Large intestine (tissue), 3 donors: ENCODE measurements around the gene SASH1. TPM values are rescaled to one million over a fixed set of nuclear protein-coding genes. Genes with fewer than 3 reads are reported as not detected.
"Not testable (repeated sequence)": the region's sequence is repeated elsewhere in the genome, so short reads cannot be mapped to it uniquely, and the experiment has no call there.

Source experiments
- DNase-seq, 2 donors: peaks; one replicate each; pipeline versions ENCODE4 v3.0.0 to v3.0.0-alpha.2; 2013
- H3K27ac ChIP-seq: one replicate; pipeline ENCODE4 v1.5.1; 2013; ENCODE audit warnings: low read length
- H3K27me3 ChIP-seq: 2 replicates; pipeline ENCODE4 v1.6.1; 2013; ENCODE audit warnings: low read length; ENCODE audit not compliant: control insufficient read depth, insufficient read depth
- H3K36me3 ChIP-seq: 2 replicates; pipeline ENCODE4 v1.6.1; 2013; ENCODE audit warnings: low read length; ENCODE audit not compliant: control insufficient read depth, insufficient read depth
- H3K4me1 ChIP-seq: one replicate; pipeline ENCODE4 v1.6.1; 2013; ENCODE audit warnings: low read length; ENCODE audit not compliant: control insufficient read depth, insufficient read depth
- H3K4me3 ChIP-seq: one replicate; pipeline ENCODE4 v1.5.1; 2013; ENCODE audit warnings: low read length
- H3K9me3 ChIP-seq: one replicate; pipeline ENCODE4 v1.6.1; 2013; ENCODE audit warnings: mild to moderate bottlenecking, low read depth, low read length, moderate library complexity; ENCODE audit not compliant: control insufficient read depth
- WGBS: methylation state at CpG from one replicate; pipeline ENCODE4 v1.1.5; 2013; ENCODE audit warnings: low lambda C conversion rate; ENCODE audit not compliant: insufficient coverage; 5-methylcytosine and 5-hydroxymethylcytosine counted together
- polyA plus RNA-seq: library from polyadenylated mRNA; unstranded; fragments of 120-200 nt; gene quantifications from one replicate; pipeline ENCODE4 v1.2.1, GENCODE V29; 2013

The SASH1 gene
- polyA plus RNA-seq, 1 donor: 15.9 TPM

DNA sequence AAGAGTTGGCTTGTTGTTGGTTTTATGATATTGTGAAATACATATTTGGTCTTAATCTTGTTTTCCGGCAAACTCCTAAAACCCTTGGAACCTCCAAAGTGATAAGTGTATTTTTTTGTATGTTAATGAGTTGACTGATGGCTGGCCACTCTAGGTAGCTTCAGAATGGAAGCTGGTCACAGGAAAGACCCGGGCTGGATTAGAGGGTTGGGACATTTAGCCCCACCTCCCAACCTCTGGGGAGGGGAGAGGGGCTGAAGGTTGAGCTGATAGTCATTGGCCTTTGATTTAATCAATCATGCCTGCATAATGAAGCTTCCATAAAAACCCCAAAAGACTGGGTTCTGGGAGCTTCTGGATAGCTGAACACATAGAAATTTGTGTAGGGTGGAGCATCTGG lies 42.7 kb downstream of the SASH1 start:
- no peak for DNase-seq
- no CpG with 5 or more reads among the region's 2 CpGs for WGBS
- H3K36me3 ChIP-seq: no peaks in the 10 kb centered on the region
- no peaks in the 10 kb centered on the region for H3K4me1 ChIP-seq
- H3K4me3 ChIP-seq: no peak overlapping the region
- H3K9me3 ChIP-seq: no peaks in the 10 kb centered on the region
- H3K27me3 ChIP-seq: no peaks in the 10 kb centered on the region
- H3K27ac ChIP-seq: no peak overlapping the region

GRCh38 chr6:148388521-148388920 lies 45.9 kb downstream of the SASH1 start:
- no peak overlapping the region for H3K27ac ChIP-seq
- no peaks in the 10 kb centered on the region for H3K27me3 ChIP-seq
- no peaks in the 10 kb centered on the region for H3K4me1 ChIP-seq
- no peak for DNase-seq
- H3K4me3 ChIP-seq: no peak overlapping the region
- WGBS: 93% methylated on average over 4 of the region's 5 CpGs
- no peaks in the 10 kb centered on the region for H3K36me3 ChIP-seq
- H3K9me3 ChIP-seq: no peaks in the 10 kb centered on the region

GRCh38 chr6:148389086-148389485 lies 46.4 kb downstream of the SASH1 start:
- no peak overlapping the region for H3K4me3 ChIP-seq
- DNase-seq: no peak
- H3K27me3 ChIP-seq: no peaks in the 10 kb centered on the region
- no peaks in the 10 kb centered on the region for H3K9me3 ChIP-seq
- WGBS: no CpG with 5 or more reads among the region's 9 CpGs
- no peak overlapping the region for H3K27ac ChIP-seq
- H3K36me3 ChIP-seq: no peaks in the 10 kb centered on the region
- no peaks in the 10 kb centered on the region for H3K4me1 ChIP-seq

- H3K27ac ChIP-seq: no peak overlapping the region
- H3K4me1 ChIP-seq: no peaks in the 10 kb centered on the region
- no peak overlapping the region for H3K4me3 ChIP-seq
- DNase-seq: no peak
- no peaks in the 10 kb centered on the region for H3K27me3 ChIP-seq
- H3K9me3 ChIP-seq: no peaks in the 10 kb centered on the region
- H3K36me3 ChIP-seq: no peaks in the 10 kb centered on the region
- WGBS: 100% methylated on average over 2 of the region's 12 CpGs
Measured at GRCh38 chr6:148389917-148390316, 47.3 kb downstream of the SASH1 start.

DNA sequence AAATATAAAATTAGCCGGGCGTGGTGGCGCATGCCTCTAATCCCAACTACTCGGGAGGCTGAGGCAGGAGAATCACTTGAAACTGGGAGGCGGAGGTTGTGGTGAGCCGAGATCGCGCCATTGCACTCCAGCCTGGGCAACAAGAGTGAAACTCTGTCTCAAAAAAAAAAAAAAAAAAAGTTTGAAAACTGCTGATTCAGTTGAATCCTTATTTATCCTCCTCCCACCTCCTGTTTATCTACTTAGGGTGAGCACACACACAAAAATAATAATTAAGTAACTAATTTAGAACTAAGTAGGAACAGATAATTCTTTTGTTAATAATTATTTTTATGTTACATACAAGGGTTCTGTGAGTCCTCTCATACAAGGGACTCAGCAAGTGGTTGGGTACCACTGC lies 49.5 kb downstream of the SASH1 start:
- not testable (repeated sequence) for H3K27ac ChIP-seq, H3K4me3 ChIP-seq, DNase-seq, H3K27me3 ChIP-seq, H3K9me3 ChIP-seq, H3K36me3 ChIP-seq, H3K4me1 ChIP-seq
- 100% methylated on average over 3 of the region's 8 CpGs for WGBS

DNA sequence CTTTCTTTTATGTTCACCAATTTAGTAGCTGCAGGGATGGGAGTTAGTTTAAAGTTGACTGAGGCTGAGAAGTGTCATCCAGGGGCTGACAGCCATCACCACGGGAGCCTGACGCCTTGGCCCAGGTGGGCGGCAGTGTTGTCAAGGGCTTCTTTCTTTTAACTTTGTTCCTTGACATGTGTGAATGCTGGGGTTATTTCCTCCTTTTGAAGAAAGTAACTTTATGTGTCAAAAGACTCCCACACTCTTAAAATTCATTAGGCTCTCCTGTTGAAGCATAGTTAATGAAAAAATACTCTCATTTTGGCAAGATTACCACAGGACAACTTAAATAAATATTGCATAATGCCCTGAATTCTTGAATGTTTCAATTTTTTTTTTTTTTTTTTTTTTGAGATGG lies 50.0 kb downstream of the SASH1 start:
- no peaks in the 10 kb centered on the region for H3K27me3 ChIP-seq
- H3K36me3 ChIP-seq: no peaks in the 10 kb centered on the region
- no peak overlapping the region for H3K4me3 ChIP-seq
- H3K4me1 ChIP-seq: no peaks in the 10 kb centered on the region
- no peaks in the 10 kb centered on the region for H3K9me3 ChIP-seq
- WGBS: no CpG with 5 or more reads among the region's 3 CpGs
- DNase-seq: no peak
- no peak overlapping the region for H3K27ac ChIP-seq

- Histone ChIP-seq H3K27me3 (no peaks in the 10 kb centered on the region), H3K36me3 (no peaks in the 10 kb centered on the region), H3K4me1 (no peaks in the 10 kb centered on the region), H3K27ac (no peak overlapping the region), H3K4me3 (no peak overlapping the region), H3K9me3 (no peaks in the 10 kb centered on the region)
- no peak for DNase-seq
- no CpG with 5 or more reads among the region's 1 CpG for WGBS
Measured at GRCh38 chr6:148395583-148396101, 53.0 kb downstream of the SASH1 start.

DNA sequence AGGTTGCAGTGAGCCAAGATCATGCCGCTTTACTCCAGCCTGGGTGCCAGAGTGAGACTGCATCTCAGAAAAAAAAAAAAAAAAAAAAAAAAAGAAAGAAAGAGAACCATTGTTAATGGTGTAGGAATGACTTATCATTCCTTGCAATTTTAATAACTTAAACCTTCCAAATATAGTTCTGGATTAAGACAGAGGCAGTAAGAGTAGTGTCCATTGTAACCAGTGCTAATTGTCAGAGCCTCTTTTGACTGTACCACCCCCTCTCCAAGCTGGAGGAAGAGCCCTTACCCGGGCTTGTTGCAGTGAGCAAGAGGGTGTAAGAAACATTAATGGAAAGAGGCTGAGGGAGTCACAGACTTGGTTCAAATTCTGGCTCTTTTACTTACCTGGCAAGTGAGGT lies 53.8 kb downstream of the SASH1 start:
- Histone ChIP-seq H3K4me1 (no peaks in the 10 kb centered on the region), H3K36me3 (no peaks in the 10 kb centered on the region), H3K27ac (no peak overlapping the region), H3K4me3 (no peak overlapping the region), H3K9me3 (no peaks in the 10 kb centered on the region), H3K27me3 (no peaks in the 10 kb centered on the region)
- no CpG with 5 or more reads among the region's 2 CpGs for WGBS
- no peak for DNase-seq

GRCh38 chr6:148396926-148397325 lies 54.3 kb downstream of the SASH1 start:
- 100% methylated on average over 4 of the region's 8 CpGs for WGBS
- no peaks in the 10 kb centered on the region for H3K27me3 ChIP-seq
- no peaks in the 10 kb centered on the region for H3K4me1 ChIP-seq
- DNase-seq: no peak
- H3K9me3 ChIP-seq: no peaks in the 10 kb centered on the region
- no peak overlapping the region for H3K27ac ChIP-seq
- H3K36me3 ChIP-seq: no peaks in the 10 kb centered on the region
- no peak overlapping the region for H3K4me3 ChIP-seq

GRCh38 chr6:148398244-148398643 lies 55.6 kb downstream of the SASH1 start:
- H3K9me3 ChIP-seq: no peaks in the 10 kb centered on the region
- WGBS: 100% methylated on average over 1 of the region's 6 CpGs
- H3K4me1 ChIP-seq: no peaks in the 10 kb centered on the region
- DNase-seq: no peak
- H3K27ac ChIP-seq: no peak overlapping the region
- no peak overlapping the region for H3K4me3 ChIP-seq
- H3K36me3 ChIP-seq: no peaks in the 10 kb centered on the region
- no peaks in the 10 kb centered on the region for H3K27me3 ChIP-seq

GRCh38 chr6:148398678-148399077 lies 56.0 kb downstream of the SASH1 start:
- H3K27ac ChIP-seq: no peak overlapping the region
- no peaks in the 10 kb centered on the region for H3K27me3 ChIP-seq
- H3K9me3 ChIP-seq: no peaks in the 10 kb centered on the region
- DNase-seq: no peak
- no peak overlapping the region for H3K4me3 ChIP-seq
- WGBS: no CpG with 5 or more reads among the region's 1 CpG
- no peaks in the 10 kb centered on the region for H3K36me3 ChIP-seq
- H3K4me1 ChIP-seq: no peaks in the 10 kb centered on the region
